Measurements from ENCODE around the gene ZNF274.

DNA sequence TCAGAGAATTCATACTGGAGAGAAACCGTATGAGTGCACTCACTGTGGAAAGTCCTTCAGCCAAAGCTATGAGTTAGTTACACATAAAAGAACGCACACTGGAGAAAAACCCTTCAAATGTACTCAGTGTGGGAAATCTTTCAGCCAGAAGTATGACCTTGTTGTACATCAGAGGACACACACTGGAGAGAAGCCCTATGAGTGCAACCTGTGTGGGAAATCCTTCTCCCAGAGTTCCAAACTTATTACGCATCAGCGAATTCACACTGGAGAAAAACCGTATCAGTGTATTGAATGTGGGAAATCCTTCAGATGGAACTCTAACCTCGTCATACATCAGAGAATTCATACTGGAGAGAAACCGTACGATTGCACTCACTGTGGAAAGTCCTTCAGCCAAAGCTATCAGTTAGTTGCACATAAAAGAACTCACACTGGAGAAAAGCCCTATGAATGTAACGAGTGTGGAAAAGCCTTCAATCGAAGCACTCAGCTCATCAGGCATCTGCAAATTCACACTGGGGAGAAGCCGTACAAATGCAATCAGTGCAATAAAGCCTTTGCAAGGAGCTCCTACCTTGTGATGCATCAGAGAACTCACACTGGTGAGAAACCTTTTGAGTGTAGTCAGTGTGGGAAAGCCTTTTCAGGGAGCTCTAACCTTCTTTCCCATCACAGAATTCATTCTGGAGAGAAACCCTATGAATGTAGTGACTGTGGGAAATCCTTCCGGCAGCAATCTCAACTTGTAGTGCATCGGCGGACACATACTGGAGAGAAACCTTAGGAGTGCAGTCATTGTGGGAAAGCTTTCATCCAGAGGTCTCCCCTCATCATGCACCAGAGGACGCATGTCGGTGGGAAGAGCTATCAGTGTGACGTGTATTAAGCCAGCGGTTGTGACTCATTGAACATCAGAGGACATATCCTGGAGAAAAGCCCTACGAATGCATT, 79.4 kb downstream of the ZNF274 start:
- TF ChIP-seq POLR2A (IDR thresholded peaks at IDR 0.05), result no peak
- TF ChIP-seq, protein P1, sequence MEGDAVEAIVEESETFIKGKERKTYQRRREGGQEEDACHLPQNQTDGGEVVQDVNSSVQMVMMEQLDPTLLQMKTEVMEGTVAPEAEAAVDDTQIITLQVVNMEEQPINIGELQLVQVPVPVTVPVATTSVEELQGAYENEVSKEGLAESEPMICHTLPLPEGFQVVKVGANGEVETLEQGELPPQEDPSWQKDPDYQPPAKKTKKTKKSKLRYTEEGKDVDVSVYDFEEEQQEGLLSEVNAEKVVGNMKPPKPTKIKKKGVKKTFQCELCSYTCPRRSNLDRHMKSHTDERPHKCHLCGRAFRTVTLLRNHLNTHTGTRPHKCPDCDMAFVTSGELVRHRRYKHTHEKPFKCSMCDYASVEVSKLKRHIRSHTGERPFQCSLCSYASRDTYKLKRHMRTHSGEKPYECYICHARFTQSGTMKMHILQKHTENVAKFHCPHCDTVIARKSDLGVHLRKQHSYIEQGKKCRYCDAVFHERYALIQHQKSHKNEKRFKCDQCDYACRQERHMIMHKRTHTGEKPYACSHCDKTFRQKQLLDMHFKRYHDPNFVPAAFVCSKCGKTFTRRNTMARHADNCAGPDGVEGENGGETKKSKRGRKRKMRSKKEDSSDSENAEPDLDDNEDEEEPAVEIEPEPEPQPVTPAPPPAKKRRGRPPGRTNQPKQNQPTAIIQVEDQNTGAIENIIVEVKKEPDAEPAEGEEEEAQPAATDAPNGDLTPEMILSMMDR (IDR thresholded peaks at IDR 0.05), result no peak
- no peak for TF ChIP-seq POLR2AphosphoS5 (IDR thresholded peaks at IDR 0.05)
